IgD-negative memory B cell (primary cell): Measurements from ENCODE around the gene ADI1. TPM values are rescaled to one million over a fixed set of nuclear protein-coding genes. Genes with fewer than 3 reads are reported as not detected.
A peak's percentile ranks its signal among the peaks of the same experiment; 100 is the strongest.

Source experiments
- H3K27ac Mint-ChIP-seq, 3 donors: one replicate each; pipeline ENCODE4 v1.8.0; 2020 to 2022; ENCODE audit warnings: mild to moderate bottlenecking in 3 of 3, mixed read lengths in 3 of 3, moderate library complexity in 1 of 3
- H3K27me3 Mint-ChIP-seq: one replicate; pipeline ENCODE4 v1.8.0; 2021; ENCODE audit warnings: mixed read lengths
- H3K36me3 Mint-ChIP-seq: one replicate; pipeline ENCODE4 v1.8.0; 2020; ENCODE audit warnings: mild to moderate bottlenecking, mixed read lengths
- H3K4me1 Mint-ChIP-seq, 3 donors: one replicate each; pipeline ENCODE4 v1.8.0; 2020 to 2022; ENCODE audit warnings: mixed read lengths in 3 of 3, mild to moderate bottlenecking in 1 of 3
- H3K4me3 Mint-ChIP-seq, 4 donors: one replicate each; pipeline ENCODE4 v1.8.0; 2020 to 2022; ENCODE audit warnings: mild to moderate bottlenecking in 4 of 4, mixed read lengths in 4 of 4, moderate library complexity in 3 of 4
- H3K9me3 Mint-ChIP-seq, 3 donors: one replicate each; pipeline ENCODE4 v1.8.0; 2020 to 2021; ENCODE audit warnings: mixed read lengths in 3 of 3, mild to moderate bottlenecking in 1 of 3
- polyA plus RNA-seq: library from polyadenylated mRNA; unstranded; fragments of 300-500 nt; fragmentation: Illumina TruSeq; gene quantifications from one replicate; pipeline ENCODE4 v1.2.3, GENCODE V29; 2021

Gene ADI1
- polyA plus RNA-seq, 1 donor from 2014 or later = 38.2 TPM

DNA sequence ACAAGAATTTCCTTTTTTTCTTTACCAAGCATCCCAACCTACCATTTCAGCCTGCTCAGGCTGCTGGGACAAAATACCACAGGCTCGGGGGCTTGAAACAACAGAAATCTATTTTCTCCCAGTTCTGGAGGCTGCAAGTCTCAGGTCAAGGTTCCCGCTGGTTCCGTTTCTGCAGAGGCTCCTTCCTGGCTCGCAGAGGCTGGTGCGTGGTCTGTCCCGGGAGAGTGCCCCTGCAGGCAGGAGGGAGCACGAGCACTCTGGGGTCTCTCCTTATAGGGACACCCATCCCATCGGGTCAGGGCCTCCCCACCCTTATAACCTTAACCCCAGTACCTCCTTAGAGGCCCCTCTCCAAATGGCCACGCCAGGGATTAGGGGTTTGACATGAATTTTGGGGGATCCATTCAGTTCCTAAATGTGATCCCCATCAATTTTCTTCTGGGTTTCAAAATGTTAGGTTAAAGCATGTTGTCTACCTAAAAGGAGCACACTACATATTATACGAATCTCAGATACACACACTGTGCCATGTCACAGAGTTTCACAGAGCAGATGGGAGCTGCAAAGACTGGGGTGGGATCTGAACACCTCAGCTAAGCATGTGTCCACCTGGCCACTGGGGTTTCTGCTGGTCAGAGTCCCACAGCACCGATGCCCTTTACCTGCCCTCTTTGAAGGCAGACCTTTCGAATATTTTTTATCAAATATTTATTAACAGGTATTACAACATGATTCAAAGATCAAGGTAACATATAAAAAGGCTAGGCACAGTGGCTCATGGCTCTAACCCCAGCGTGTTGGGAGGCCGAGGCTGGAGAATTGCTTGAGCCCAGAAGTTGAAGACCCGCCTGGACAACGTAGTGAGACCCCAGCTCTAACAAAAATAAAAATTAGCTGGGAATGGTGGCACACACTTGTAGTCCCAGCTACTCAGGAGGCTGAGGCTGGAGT lies 17.6 kb upstream of the ADI1 start:
- peak overlapping the region; percentile 36 to 83 (median 66) for H3K4me3 Mint-ChIP-seq
- H3K9me3 Mint-ChIP-seq = no peaks in the 10 kb centered on the region
- H3K36me3 Mint-ChIP-seq = no peaks in the 10 kb centered on the region
- H3K27ac Mint-ChIP-seq = peak overlapping the region in 1 of 3 donors; percentile 16
- H3K4me1 Mint-ChIP-seq = peaks cover 0 to 7% (median 6%) of the 10 kb centered on the region in 3 donors
- no peaks in the 10 kb centered on the region for H3K27me3 Mint-ChIP-seq

DNA sequence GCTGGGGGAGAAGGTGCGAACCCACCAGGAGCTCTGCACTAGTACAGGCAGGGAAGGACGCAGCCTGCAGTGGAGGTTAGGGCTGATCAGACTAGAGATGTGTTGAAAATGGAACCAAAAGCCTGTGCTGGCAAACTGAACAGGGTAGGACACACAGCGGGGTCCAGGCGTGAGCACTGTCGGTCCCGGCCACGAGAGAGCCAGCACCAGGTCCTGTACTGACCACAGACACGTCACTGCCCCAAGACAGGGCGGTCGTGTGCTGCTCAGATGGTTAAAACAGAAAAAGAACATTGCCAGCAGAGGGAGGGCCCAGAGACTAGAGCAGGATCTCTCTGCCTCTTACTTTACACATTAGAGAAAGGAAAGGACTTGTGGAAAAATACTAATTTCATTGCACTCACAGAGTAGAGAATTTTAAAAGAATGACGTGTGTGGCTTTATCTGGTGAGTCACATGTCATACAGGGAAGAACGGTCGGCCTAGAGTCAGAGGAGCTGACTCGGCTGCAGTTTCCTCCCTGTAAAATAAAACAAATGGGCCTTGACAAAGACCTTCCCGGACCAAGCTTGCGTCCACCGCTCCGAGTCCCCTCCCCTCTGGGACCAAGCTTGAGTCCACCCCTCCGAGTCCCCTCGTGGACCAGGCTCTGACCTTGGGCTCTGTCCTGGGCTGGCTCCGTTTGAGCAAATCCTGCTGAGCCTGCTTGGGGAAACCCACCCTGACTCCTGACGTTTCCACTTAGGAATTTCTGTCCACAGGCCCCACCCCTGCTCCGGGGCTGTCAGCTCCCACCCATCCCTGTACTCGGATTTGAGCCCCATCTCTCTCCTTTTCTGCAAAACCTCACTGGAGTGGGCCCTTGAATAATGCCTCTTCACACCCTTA lies 16.7 kb upstream of the ADI1 start:
- H3K4me1 Mint-ChIP-seq = peaks cover 0 to 7% (median 6%) of the 10 kb centered on the region in 3 donors
- H3K4me3 Mint-ChIP-seq = peak overlapping the region; percentile 36 to 83 (median 66)
- peak overlapping the region in 1 of 3 donors; percentile 31 for H3K27ac Mint-ChIP-seq
- H3K27me3 Mint-ChIP-seq = no peaks in the 10 kb centered on the region
- H3K9me3 Mint-ChIP-seq = no peaks in the 10 kb centered on the region
- H3K36me3 Mint-ChIP-seq = no peaks in the 10 kb centered on the region

DNA sequence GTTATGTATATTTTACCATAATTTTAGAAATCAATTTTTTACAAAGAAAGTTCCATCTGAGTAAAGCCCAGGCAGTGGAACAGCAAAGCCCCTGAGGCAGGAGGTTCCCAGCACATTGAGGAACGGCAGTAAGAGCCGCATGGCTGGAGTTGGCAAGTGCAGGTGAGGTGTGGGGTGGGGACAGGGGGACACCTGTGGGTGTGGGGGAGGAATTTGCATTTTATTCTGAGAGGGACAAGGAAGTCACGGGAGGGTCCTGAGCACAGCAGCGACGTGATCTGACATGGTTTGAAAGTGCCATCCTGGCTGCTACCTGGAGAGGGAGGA lies 16.1 kb upstream of the ADI1 start:
- Mint-ChIP-seq H3K4me1 (peaks cover 0 to 7% (median 6%) of the 10 kb centered on the region in 3 donors), H3K4me3 (peak overlapping the region in 3 of 4 donors; percentile 36 to 74 (median 73)), H3K9me3 (no peaks in the 10 kb centered on the region), H3K27ac (no peak overlapping the region), H3K27me3 (no peaks in the 10 kb centered on the region), H3K36me3 (no peaks in the 10 kb centered on the region)

DNA sequence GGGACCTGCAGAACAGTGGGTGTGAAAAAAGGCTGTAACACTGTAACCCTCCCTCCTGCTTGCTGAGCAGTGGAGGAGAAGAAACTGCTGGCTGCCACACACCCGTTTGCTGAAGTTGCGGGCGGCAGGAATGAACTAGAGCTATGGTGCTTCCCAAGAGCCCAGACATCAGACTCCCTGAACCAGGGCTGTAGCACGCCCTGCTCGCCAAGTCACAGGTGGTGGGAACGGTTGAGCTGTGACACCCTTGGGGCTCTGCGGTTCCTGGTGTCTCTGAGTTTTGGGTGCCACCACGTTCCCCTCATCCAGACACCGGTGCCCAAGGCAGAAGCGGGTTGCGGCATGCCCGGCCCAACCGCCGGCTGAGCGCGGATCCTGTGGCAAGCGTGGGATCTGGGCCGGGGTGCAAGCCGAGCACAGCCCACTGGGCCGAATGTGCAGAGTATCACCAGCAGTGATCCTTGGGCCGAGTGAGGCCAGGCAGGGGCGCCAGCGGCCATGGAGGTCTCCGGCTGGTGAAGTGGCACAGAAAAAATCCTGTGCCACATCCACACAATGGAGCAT lies 15.0 kb upstream of the ADI1 start:
- Mint-ChIP-seq H3K4me1 (peaks cover 0 to 7% (median 6%) of the 10 kb centered on the region in 3 donors), H3K4me3 (no peak overlapping the region), H3K36me3 (no peaks in the 10 kb centered on the region)

DNA sequence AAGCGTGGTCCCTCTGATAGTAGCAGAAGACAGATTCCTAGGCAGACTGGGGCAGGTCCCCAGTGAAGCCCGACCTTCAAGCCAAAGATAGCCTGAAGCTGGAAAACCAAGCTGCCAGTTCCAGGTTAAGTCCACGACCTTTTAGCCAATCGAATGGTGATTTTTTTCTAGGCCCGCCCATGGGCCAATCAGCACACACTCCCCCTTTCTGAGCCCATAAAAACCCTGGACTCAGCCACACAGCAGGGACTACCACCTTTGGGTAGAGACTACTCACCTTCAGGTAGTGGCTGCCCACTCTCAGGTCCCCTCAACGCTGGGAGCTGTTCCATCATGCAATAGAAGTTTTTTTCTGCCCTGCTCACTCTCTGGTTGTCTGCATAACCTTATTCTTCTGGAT lies 14.5 kb upstream of the ADI1 start:
- Mint-ChIP-seq H3K36me3 (no peaks in the 10 kb centered on the region), H3K9me3 (no peaks in the 10 kb centered on the region), H3K27me3 (no peaks in the 10 kb centered on the region), H3K27ac (no peak overlapping the region), H3K4me3 (no peak overlapping the region), H3K4me1 (peaks cover 0 to 7% (median 6%) of the 10 kb centered on the region in 3 donors)

More for the DNA sequence above, 15.0 kb upstream of the ADI1 start:
- Mint-ChIP-seq H3K27ac (no peak overlapping the region), H3K9me3 (no peaks in the 10 kb centered on the region), H3K27me3 (no peaks in the 10 kb centered on the region)

DNA sequence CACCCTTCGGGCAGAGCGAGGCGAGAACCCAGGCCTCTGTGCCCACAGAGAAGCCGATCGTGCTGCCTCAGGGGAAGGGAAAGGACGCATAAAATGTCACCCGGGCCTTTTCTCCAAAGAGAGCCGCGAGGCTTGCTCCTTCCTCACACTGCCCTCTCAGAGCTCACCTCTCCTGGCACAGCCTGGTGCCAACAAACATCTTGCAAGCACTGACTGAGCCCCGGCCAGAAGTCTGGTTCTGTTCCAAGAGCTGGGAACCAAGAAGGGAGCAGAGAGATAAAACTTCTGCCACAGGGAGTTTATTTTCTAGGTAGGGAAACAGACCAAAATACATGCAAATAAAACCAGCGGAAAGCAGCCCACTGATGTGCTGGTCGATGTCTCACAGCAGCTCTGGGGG lies 13.6 kb upstream of the ADI1 start:
- no peak overlapping the region for H3K27ac Mint-ChIP-seq
- no peaks in the 10 kb centered on the region for H3K27me3 Mint-ChIP-seq
- H3K4me1 Mint-ChIP-seq = peaks cover 0 to 7% (median 6%) of the 10 kb centered on the region in 3 donors
- no peak overlapping the region for H3K4me3 Mint-ChIP-seq
- no peaks in the 10 kb centered on the region for H3K9me3 Mint-ChIP-seq
- no peaks in the 10 kb centered on the region for H3K36me3 Mint-ChIP-seq

DNA sequence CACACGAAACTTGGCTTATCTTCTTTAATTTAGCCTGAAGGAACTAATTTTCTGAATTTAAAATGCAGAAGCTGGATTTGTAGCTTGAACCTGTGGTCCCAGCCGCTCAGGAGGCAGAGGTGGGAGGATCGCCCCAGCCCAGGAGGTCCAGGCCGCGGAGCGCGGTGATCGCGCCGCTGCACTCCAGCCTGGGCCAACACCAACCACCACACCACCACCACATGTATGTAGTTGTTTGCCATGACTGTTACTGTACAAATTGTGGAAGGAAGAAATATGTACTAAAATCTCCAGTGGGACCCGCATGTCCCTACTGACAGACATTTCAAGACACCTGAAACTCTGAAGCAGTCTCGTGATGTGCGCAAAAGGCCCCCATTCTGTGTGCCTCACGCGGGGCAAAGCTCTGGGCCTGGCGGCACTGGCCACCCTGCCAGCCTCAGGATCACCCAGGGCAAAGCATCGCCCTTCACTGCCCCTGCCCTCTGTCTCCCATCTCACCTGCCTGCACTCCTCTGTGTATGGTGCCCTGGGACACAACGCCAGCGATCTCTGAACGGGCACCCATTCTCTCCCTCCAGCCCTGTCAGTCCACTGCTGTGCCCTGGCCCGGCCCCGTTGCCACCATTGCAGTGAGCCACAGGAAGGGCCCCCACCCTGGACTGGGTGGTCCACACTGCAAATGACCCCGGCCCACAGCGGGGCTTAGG lies 10.1 kb upstream of the ADI1 start:
- Mint-ChIP-seq H3K36me3 (no peaks in the 10 kb centered on the region), H3K4me3 (no peak overlapping the region), H3K27ac (no peak overlapping the region), H3K9me3 (no peaks in the 10 kb centered on the region), H3K27me3 (no peaks in the 10 kb centered on the region), H3K4me1 (no peaks in the 10 kb centered on the region)

DNA sequence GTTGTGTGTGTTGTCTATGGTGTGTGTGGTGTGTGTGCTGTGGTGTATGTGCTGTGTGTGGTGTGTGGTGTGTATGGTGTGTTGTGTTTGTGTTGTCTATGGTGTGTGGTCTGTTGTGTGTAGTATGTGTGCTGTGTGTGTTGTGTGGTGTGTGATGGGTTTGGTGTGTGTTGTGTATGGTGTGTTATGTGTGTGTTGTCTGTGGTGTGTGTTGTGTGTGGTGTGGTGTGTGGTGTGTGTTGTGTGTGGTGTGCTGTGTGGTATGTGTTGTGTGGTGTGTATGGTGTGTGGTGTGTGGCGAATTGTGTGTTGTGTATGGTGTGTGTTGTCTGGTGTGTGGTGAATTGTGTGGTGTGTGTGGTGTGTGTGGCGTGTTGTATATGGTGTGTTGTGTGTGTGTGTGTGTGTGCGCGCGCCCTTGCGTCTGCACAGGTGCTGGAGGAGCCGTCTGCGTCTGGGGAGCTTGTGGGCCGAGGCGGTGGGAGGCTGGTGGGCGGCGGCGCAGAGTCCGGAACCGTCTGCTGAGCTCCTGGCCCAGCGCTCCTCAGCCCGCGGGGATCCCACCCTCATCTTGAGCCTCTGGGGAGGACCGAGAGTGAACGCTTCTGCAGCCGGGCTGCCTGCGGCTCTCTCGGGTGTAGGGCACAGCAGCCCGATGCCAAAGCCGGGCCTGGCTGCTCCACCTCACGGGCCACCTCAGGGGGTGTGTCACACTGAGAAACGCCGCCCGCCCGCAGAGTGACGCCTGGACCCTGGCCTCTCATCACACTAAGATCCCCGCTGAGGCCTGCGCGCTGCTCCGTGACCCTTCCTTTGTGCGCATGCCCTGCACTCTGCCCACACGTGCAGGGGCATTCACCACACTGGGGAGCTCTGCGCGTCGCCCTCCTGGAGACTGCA lies 8.8 kb upstream of the ADI1 start:
- Mint-ChIP-seq H3K4me3 (no peak overlapping the region), H3K36me3 (no peaks in the 10 kb centered on the region), H3K27me3 (no peaks in the 10 kb centered on the region), H3K9me3 (no peaks in the 10 kb centered on the region), H3K27ac (no peak overlapping the region), H3K4me1 (no peaks in the 10 kb centered on the region)

DNA sequence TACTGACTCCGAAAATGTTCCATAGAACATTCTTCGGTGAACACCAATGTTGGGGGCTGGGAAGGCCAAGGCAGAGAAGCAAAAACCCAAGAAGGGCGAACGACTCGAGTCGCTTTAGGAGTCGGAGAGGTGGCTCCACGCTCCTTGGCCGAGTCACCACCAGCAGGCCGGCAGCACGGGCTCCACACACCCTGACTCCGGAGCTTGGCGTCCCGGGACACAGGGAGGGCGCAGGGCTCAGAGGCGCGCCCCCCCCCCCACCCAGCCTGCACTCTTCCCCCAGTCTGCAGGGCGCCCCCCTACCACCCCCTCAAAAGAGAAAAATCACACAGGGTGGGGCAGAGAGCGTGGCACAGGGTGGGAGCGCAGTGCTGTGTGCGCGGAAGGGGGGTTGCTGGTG lies 7.5 kb upstream of the ADI1 start:
- H3K4me1 Mint-ChIP-seq = peaks cover under 1 to 4% (median 2%) of the 10 kb centered on the region in 3 donors
- H3K9me3 Mint-ChIP-seq = no peaks in the 10 kb centered on the region
- H3K4me3 Mint-ChIP-seq = no peak overlapping the region
- H3K27ac Mint-ChIP-seq = no peak overlapping the region
- peaks cover under 1% of the 10 kb centered on the region for H3K36me3 Mint-ChIP-seq
- H3K27me3 Mint-ChIP-seq = no peaks in the 10 kb centered on the region

DNA sequence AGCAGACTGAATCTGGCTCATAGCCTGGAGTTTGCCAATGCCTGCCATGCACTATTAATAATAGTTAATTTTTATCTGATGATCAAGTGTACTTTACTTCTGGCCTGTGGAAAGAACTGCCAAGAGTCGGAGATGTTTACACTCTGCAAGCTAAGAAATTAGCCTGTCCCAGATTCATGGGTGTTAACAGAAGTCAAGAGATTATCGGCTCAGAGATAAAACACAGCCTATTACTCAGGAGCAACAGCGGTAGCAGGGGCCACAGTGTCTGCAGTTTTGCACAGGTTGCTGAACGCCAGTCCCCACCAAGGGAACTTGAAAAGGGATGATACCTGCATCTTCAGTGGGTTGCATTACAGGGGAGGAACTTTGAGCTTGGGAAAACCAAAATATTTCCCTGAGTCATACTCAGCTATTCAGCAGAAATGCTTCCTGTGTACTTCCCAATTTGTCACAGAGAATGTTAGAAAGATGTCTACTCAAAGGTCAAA lies 4.3 kb upstream of the ADI1 start:
- Mint-ChIP-seq H3K4me1 (peaks cover 19 to 24% (median 21%) of the 10 kb centered on the region in 3 donors), H3K4me3 (peak overlapping the region in 1 of 4 donors; percentile 17), H3K36me3 (peaks cover 4% of the 10 kb centered on the region), H3K27me3 (no peaks in the 10 kb centered on the region), H3K9me3 (no peaks in the 10 kb centered on the region), H3K27ac (no peak overlapping the region)

DNA sequence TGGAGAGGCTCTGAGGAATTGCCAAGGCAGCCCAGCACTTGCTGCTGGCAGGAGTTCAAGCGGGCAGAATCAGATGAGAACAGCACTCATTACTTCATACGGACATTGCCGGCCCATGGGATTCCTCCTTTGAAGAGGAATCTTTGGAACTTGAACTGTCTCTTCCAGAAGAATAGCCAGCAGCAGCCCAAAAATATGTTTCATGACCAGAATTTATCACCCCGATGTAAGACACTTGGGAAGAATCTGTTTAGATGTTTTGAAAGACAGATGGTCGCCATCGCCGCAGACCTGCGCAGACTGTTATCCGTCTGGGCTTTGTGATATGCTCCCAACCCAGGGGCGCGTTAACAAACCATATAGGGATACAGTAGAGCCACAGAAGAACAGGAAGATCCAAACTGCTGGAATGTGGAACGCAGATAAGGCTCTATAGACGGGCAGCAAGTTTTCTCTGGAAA lies 3.7 kb upstream of the ADI1 start:
- peaks cover 19 to 27% (median 24%) of the 10 kb centered on the region in 3 donors for H3K4me1 Mint-ChIP-seq
- peak overlapping the region in 2 of 4 donors; percentile 8 to 17 for H3K4me3 Mint-ChIP-seq
- no peak overlapping the region for H3K27ac Mint-ChIP-seq
- no peaks in the 10 kb centered on the region for H3K27me3 Mint-ChIP-seq
- H3K9me3 Mint-ChIP-seq = no peaks in the 10 kb centered on the region
- peaks cover 4% of the 10 kb centered on the region for H3K36me3 Mint-ChIP-seq

DNA sequence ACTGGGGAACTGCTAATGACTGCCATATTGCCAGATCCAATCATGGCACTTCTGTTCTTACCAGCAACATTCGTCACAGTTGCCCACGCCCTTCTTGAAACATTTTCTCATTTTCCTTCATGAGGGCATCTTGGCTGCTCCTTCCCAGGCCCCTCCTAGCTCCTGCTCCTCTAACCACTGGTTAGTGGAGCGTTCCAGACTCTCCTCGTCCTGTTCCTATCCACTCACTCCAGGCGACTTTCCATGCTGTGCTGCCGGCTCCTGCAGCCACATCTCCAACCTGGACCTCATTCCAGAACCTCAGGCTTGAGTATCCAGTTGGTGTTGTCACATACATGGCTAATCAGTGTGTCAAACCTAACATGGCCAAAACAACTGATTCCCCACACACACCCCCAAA lies 1.3 kb upstream of the ADI1 start:
- H3K9me3 Mint-ChIP-seq = peaks cover 0 to 3% (median 0%) of the 10 kb centered on the region in 3 donors
- H3K4me3 Mint-ChIP-seq = peak overlapping the region; percentile 91 to 97 (median 92)
- peak overlapping the region; percentile 23 to 99 (median 94) for H3K27ac Mint-ChIP-seq
- H3K4me1 Mint-ChIP-seq = peaks cover 20 to 28% (median 28%) of the 10 kb centered on the region in 3 donors
- peaks cover 4% of the 10 kb centered on the region for H3K36me3 Mint-ChIP-seq
- H3K27me3 Mint-ChIP-seq = no peaks in the 10 kb centered on the region

DNA sequence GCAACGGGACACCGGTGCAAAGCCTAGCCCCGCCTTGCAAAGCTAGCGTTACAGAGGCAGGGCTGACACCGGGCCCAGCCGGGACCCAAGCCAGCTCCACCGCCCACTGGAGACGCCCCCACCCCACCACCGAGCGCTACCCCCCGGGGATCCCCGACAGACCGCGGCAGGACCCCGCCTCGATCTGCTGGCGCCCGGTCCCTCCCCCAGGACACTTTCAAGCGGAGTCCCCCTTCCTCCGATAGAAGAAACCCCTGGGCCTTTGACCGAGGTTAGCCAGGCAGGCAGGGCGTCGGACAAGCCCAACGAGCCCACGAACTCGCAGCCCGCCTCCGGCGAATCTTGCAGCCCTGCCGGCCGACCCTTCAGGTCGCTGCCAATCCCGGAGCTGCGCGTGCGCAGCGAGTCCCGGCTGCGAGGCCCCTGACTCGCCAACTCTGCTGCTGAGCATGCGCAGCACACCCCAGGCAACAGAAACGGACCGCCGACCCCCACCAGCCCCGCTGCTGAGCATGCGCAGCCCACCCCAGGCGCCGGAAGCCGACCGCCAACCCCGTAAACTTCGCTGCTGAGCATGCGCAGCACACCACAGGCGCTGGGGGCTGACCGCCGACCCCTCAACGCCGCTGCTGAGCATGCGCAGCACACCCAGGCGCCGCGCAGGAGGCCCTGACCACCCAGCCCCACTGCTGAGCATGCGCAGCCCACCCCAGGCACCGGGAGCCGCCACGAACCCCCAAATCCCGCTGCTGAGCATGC lies 656 bp downstream of the ADI1 start:
- Mint-ChIP-seq H3K4me3 (peak overlapping the region; percentile 91 to 97 (median 92)), H3K27me3 (no peaks in the 10 kb centered on the region), H3K36me3 (peaks cover 11% of the 10 kb centered on the region), H3K9me3 (peaks cover 0 to 5% (median 4%) of the 10 kb centered on the region in 3 donors), H3K4me1 (peaks cover 26 to 32% (median 30%) of the 10 kb centered on the region in 3 donors), H3K27ac (peak overlapping the region; percentile 89 to 99 (median 94))
